ENCODE results near the gene HRH2. TPM values are rescaled to one million over a fixed set of nuclear protein-coding genes. Genes with fewer than 3 reads are reported as not detected.

HRH2 gene
- total RNA-seq, 1 experiment from 2014 or later, result 9.3 TPM

DNA sequence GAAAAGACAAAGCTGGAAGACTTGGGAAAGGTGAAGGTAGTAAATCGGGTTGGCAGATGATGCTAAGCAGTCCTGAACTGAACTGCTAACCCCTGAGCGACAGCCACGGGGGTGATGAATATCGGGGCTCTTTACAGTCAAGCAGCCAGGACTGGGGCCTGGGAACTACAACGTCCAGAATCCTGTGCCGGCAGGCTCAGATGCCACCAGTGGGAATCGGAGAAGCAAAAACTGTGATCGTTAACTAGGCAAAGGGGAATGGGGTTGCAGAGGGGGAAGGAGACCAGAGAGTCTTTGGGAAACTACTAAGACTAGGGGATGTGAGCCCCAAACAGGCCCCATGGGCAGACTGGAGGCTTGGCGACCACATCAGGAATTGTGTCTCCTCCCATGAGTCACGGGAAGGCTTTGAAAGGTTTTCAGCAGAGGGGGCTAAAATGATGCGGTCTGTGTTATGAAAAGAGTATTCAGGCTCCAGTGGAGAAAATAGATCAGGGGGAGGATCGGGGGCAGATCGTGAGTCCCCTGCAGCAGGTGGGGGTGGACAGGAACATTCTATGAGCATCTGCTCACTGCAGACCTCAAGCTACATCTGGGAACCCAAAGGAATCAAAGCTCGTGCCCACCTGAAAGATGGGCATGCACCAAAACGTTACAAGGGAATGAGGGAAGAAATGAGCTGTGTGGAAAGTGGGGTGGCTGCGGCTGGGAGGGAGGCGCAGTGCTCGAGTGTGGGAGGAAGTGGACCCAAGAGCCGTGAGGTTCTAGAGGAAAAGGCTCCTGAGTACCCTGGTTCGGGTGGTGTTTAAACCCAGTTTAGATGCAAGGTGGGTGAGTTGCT lies 53.8 kb downstream of the HRH2 start (continued):
- TF ChIP-seq USF2 (CRISPR knock-in tag; IDR thresholded peaks at IDR 0.05) (no peak), ZNF532 (CRISPR knock-in tag; IDR thresholded peaks at IDR 0.05; ENCODE audit: borderline replicate concordance) (no peak), ETV6 (CRISPR knock-in tag; IDR thresholded peaks at IDR 0.05) (no peak), ZNF232 (CRISPR knock-in tag; IDR thresholded peaks at IDR 0.05) (no peak), EMX1 (CRISPR knock-in tag; IDR thresholded peaks at IDR 0.05) (no peak), JUN (CRISPR knock-in tag; IDR thresholded peaks at IDR 0.05) (no peak), E2F5 (CRISPR knock-in tag; IDR thresholded peaks at IDR 0.05) (no peak)

DNA sequence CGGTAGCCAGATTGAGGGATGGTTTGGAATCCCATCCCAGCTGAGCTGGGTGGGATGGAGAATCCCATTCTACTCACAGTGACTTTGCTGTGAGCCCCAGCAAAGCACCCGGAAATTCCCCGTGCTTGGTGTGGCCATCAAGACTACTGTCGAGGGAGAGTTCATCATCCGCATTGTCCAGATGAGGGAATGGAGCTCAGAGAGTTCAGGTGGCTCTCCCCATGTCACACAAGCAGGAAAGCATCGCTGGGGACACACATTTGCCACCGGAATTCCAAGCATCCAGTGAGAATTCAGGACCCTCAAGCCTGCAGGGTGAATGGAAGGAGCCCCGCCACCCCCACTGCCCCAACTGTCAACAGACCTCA lies 54.4 kb downstream of the HRH2 start:
- H3K9me3 Mint-ChIP-seq, result peaks cover 58% of the 10 kb centered on the region
- peaks cover 63% of the 10 kb centered on the region for H3K36me3 Mint-ChIP-seq
- TF ChIP-seq ZBTB21 (CRISPR knock-in tag; IDR thresholded peaks at IDR 0.05; ENCODE audit: borderline replicate concordance) (no peak), ERG (CRISPR knock-in tag; IDR thresholded peaks at IDR 0.05) (no peak), MYBL2 (CRISPR knock-in tag; IDR thresholded peaks at IDR 0.05) (no peak), ZSCAN18 (CRISPR knock-in tag; IDR thresholded peaks at IDR 0.05) (no peak), FOXJ3 (CRISPR knock-in tag; IDR thresholded peaks at IDR 0.05; ENCODE audit: borderline replicate concordance) (no peak), ZNF263 (CRISPR knock-in tag; IDR thresholded peaks at IDR 0.05; ENCODE audit: low read depth) (no peak), ESRRA (CRISPR knock-in tag; IDR thresholded peaks at IDR 0.05; ENCODE audit: borderline replicate concordance) (no peak), ATF6 (CRISPR knock-in tag; IDR thresholded peaks at IDR 0.05) (no peak), ATF1 (CRISPR knock-in tag; IDR thresholded peaks at IDR 0.05) (no peak), ZNF532 (CRISPR knock-in tag; IDR thresholded peaks at IDR 0.05; ENCODE audit: borderline replicate concordance) (no peak)
- TF ChIP-seq, protein P1, sequence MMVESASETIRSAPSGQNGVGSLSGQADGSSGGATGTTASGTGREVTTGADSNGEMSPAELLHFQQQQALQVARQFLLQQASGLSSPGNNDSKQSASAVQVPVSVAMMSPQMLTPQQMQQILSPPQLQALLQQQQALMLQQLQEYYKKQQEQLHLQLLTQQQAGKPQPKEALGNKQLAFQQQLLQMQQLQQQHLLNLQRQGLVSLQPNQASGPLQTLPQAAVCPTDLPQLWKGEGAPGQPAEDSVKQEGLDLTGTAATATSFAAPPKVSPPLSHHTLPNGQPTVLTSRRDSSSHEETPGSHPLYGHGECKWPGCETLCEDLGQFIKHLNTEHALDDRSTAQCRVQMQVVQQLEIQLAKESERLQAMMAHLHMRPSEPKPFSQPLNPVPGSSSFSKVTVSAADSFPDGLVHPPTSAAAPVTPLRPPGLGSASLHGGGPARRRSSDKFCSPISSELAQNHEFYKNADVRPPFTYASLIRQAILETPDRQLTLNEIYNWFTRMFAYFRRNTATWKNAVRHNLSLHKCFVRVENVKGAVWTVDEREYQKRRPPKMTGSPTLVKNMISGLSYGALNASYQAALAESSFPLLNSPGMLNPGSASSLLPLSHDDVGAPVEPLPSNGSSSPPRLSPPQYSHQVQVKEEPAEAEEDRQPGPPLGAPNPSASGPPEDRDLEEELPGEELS (CRISPR knock-in tag; IDR thresholded peaks at IDR 0.05), result no peak
- no peak overlapping the region for H3K27ac Mint-ChIP-seq
- ChIA-PET POLR2A (no interaction called here), CTCF (interaction anchor here (1.3 to 3.2 kb wide), 2 partner anchors 12 to 178 kb away, joined by 4 to 26 read pairs; no protein-coding TSS in a partner anchor)
- no peak overlapping the region for H3K4me3 Mint-ChIP-seq
- H3K27me3 Mint-ChIP-seq (ENCODE audit: low read depth), result peaks cover 11% of the 10 kb centered on the region; the same call in 1 of the 2 replicates
- DNase-seq (ENCODE audit: low spot score) (peak; percentile 6), ATAC-seq (no peak)
- peaks cover 9% of the 10 kb centered on the region for H3K4me1 Mint-ChIP-seq

All from WTC11 (cell line).